Esophagus squamous epithelium (tissue), 4 donors: ENCODE measurements around the gene NCOR1.

Experiments used
- CTCF ChIP-seq, 6 experiments: fragments of 450-650 bp in 4 of 6; fragments of 200-600 bp in 2 of 6; sonication (generic) in 2 of 6; IDR thresholded peaks; one replicate each; pipeline ENCODE4 v1.5.1; 2016 to 2019; ENCODE audit warnings: antibody characterized with exemption in 6 of 6, mild to moderate bottlenecking in 4 of 6, moderate library complexity in 4 of 6
- POLR2A ChIP-seq, 4 donors: fragments of 450-650 bp; IDR thresholded peaks; one replicate each; pipeline ENCODE4 v1.6.1; 2017; ENCODE audit warnings: antibody characterized with exemption in 4 of 4, mild to moderate bottlenecking in 4 of 4, moderate library complexity in 3 of 4

GRCh38 chr17:16003841-16004240, 211.5 kb downstream of the NCOR1 start:
- TF ChIP-seq CTCF (IDR thresholded peaks at IDR 0.05) (no peak), POLR2A (IDR thresholded peaks at IDR 0.05) (no peak)
